Ishikawa (cell line): Measurements from ENCODE around the gene MYO9B.

Source experiments
- CEBPB ChIP-seq: IDR thresholded peaks from 2 replicates; pipeline ENCODE4 v1.6.1; 2012
- CREB1 ChIP-seq: IDR thresholded peaks from 2 replicates; pipeline ENCODE4 v1.6.1; 2012; ENCODE audit warnings: low read depth
- EP300 ChIP-seq: IDR thresholded peaks from 2 replicates; pipeline ENCODE4 v1.6.1; 2012; ENCODE audit warnings: borderline replicate concordance
- FOXM1 ChIP-seq: IDR thresholded peaks from 2 replicates; pipeline ENCODE4 v1.6.1; 2012; ENCODE audit warnings: low read depth, borderline replicate concordance
- NFIC ChIP-seq: IDR thresholded peaks from 2 replicates; pipeline ENCODE4 v1.6.1; 2012
- RAD21 ChIP-seq: IDR thresholded peaks from 2 replicates; pipeline ENCODE4 v1.6.1; 2012; ENCODE audit warnings: low read depth
- TAF1 ChIP-seq: IDR thresholded peaks from 2 replicates; pipeline ENCODE4 v1.6.1; 2012; ENCODE audit warnings: low read depth, mild to moderate bottlenecking
- TCF12 ChIP-seq: IDR thresholded peaks from 2 replicates; pipeline ENCODE4 v1.6.1; 2012; ENCODE audit warnings: low read depth
- TF ChIP-seq, protein P1 (sequence below): IDR thresholded peaks from 2 replicates; pipeline ENCODE4 v1.6.1; 2012; ENCODE audit warnings: low read depth, mild to moderate bottlenecking

DNA sequence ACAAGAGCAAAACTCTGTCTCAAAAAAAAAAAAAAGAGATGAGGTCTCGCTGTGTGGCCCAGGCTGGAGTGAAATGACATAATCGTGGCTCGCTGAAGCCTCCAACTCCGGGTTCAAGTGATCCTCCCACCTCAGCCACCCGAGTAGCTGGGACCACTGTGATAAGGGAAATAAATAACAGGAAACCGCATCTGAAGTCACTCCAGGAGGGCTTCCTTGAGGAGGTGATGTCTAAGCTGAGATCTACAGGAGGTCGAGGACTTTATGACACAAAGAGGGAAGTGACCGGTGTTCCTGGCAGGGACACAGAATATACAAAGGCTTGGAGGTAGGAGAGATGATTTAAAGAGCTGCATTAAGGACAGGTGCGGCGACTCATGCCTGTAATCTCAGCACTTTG is 179.1 kb downstream of the MYO9B start:
- TF ChIP-seq, protein P1, sequence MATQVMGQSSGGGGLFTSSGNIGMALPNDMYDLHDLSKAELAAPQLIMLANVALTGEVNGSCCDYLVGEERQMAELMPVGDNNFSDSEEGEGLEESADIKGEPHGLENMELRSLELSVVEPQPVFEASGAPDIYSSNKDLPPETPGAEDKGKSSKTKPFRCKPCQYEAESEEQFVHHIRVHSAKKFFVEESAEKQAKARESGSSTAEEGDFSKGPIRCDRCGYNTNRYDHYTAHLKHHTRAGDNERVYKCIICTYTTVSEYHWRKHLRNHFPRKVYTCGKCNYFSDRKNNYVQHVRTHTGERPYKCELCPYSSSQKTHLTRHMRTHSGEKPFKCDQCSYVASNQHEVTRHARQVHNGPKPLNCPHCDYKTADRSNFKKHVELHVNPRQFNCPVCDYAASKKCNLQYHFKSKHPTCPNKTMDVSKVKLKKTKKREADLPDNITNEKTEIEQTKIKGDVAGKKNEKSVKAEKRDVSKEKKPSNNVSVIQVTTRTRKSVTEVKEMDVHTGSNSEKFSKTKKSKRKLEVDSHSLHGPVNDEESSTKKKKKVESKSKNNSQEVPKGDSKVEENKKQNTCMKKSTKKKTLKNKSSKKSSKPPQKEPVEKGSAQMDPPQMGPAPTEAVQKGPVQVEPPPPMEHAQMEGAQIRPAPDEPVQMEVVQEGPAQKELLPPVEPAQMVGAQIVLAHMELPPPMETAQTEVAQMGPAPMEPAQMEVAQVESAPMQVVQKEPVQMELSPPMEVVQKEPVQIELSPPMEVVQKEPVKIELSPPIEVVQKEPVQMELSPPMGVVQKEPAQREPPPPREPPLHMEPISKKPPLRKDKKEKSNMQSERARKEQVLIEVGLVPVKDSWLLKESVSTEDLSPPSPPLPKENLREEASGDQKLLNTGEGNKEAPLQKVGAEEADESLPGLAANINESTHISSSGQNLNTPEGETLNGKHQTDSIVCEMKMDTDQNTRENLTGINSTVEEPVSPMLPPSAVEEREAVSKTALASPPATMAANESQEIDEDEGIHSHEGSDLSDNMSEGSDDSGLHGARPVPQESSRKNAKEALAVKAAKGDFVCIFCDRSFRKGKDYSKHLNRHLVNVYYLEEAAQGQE: no peak
- TF ChIP-seq TAF1 (no peak), RAD21 (no peak), NFIC (no peak), EP300 (no peak), TCF12 (no peak), CEBPB (no peak), CREB1 (no peak), FOXM1 (no peak)
